ENCODE measurements around the gene ZFHX3.

Gene ZFHX3

DNA sequence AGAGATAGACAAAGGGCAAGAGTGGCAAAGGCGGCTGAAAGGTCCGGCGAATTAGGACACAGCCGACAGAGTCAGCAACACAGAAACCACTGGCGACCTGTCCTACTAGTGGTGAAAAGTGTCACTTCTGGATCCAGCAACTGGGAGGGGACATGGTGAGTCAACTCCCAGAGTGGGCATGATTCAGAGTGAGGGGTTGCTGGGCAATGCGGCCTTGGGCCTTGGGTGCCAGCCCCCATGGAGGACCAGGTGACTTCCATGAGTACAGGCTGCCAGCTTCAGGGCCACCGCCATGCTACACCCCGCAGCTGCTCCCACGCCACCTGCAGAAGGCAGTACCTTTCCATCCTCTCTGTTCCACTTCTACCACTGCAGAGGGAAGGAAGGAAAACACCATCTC lies 110.6 kb downstream of the ZFHX3 start:
- H3K4me3 ChIP-seq (ENCODE audit: low read depth, low read length): no peak overlapping the region
- in situ Hi-C loops (cut with HindIII; ENCODE audit: low sequenced_read_pairs): no loop called here
- no peak for DNase-seq (ENCODE audit: low read depth)
- TF ChIP-seq, protein P1, sequence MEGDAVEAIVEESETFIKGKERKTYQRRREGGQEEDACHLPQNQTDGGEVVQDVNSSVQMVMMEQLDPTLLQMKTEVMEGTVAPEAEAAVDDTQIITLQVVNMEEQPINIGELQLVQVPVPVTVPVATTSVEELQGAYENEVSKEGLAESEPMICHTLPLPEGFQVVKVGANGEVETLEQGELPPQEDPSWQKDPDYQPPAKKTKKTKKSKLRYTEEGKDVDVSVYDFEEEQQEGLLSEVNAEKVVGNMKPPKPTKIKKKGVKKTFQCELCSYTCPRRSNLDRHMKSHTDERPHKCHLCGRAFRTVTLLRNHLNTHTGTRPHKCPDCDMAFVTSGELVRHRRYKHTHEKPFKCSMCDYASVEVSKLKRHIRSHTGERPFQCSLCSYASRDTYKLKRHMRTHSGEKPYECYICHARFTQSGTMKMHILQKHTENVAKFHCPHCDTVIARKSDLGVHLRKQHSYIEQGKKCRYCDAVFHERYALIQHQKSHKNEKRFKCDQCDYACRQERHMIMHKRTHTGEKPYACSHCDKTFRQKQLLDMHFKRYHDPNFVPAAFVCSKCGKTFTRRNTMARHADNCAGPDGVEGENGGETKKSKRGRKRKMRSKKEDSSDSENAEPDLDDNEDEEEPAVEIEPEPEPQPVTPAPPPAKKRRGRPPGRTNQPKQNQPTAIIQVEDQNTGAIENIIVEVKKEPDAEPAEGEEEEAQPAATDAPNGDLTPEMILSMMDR (IDR thresholded peaks at IDR 0.05; ENCODE audit: low read depth, low read length, missing control alignments): no peak

DNA sequence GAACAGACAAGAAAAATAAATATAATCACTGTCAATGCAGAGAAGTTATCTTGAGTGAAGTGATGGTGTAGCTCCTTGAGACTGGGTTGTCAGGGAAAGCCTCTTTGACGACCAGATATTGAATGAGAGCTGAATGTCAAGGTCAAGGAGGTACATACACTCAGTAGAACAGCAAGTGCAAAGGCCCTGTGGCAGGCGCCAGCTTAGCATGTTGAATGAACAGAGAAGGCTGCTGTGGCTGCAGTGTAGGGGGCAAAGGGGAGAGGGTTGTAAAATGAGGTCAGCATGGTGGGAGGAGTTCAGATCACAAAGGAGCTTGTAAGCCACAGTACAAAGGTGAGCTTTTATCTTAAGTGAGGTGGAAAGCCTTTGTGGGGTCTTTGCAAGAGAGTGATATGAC lies 111.5 kb downstream of the ZFHX3 start:
- TF ChIP-seq, protein P1 (IDR thresholded peaks at IDR 0.05; ENCODE audit: low read depth, low read length, missing control alignments): no peak
- in situ Hi-C loops (cut with HindIII; ENCODE audit: low sequenced_read_pairs): no loop called here
- H3K4me3 ChIP-seq (ENCODE audit: low read depth, low read length): no peak overlapping the region

DNA sequence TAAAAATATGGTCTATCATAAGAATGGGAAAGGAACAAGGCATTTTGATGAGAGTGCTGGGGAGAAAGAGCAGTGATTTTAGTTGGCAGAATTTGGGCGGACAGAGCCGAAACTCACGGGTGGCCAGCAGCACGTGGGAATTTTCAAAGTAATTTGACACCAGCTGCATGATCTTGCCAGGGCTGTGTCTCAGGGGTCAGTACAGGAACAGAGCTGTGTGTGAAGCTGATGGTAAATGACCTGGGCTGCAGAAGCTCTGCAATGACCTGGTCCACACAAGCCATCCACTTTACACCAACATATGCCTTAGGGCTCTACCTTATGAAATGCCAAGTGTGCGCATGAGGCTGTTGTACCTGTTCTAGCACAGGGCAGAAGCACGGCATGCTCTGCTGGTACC lies 112.0 kb downstream of the ZFHX3 start:
- no peak overlapping the region for H3K4me3 ChIP-seq (ENCODE audit: low read depth, low read length)
- in situ Hi-C loops (cut with HindIII; ENCODE audit: low sequenced_read_pairs): no loop called here
- no peak for DNase-seq (ENCODE audit: low read depth)
- TF ChIP-seq, protein P1 (IDR thresholded peaks at IDR 0.05; ENCODE audit: low read depth, low read length, missing control alignments): no peak

More for the DNA sequence above, 111.5 kb downstream of the ZFHX3 start:
- no peak for DNase-seq (ENCODE audit: low read depth)

DNA sequence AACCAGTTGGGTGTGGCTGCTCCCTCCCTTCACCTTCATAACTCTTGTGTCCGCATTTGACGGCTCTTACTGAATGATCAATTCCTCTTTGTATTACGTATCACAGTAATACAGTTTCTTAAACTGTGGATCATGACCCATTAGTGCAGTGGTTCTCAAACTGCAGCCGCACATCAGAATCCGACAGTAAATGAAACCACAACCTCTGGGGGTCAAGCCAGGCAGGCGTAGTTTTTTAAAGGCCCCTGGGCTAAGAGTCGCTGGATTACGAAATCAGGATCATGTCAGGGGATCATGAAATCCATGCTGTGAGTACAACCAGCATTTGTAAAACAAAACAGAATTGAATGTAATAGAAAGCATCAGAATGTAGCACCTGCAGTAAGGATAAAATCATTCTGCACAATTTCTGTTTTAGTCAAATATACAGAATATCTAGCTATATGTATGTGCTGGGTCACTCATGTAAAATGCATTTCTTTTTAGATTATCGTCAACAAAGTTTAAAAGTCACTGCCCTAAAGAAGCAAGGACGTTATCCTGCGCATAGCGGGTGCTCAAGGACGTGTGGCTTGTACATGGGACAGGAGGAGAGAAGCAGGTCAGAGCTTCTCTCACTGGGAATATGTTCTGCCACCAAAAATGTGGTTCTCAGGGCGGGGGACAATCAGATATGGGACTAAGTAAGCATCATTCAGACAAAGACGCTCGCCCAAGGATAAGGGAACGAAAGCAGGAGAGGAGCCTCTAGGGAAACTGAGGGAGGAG lies 113.1 kb downstream of the ZFHX3 start:
- DNase-seq (ENCODE audit: low read depth): no peak
- TF ChIP-seq, protein P1 (IDR thresholded peaks at IDR 0.05; ENCODE audit: low read depth, low read length, missing control alignments): no peak
- H3K4me3 ChIP-seq (ENCODE audit: low read depth, low read length): no peak overlapping the region
- in situ Hi-C loops (cut with HindIII; ENCODE audit: low sequenced_read_pairs): loop anchor here (5.0 kb wide), 1 partner anchor 38 kb away; no protein-coding TSS in a partner anchor

DNA sequence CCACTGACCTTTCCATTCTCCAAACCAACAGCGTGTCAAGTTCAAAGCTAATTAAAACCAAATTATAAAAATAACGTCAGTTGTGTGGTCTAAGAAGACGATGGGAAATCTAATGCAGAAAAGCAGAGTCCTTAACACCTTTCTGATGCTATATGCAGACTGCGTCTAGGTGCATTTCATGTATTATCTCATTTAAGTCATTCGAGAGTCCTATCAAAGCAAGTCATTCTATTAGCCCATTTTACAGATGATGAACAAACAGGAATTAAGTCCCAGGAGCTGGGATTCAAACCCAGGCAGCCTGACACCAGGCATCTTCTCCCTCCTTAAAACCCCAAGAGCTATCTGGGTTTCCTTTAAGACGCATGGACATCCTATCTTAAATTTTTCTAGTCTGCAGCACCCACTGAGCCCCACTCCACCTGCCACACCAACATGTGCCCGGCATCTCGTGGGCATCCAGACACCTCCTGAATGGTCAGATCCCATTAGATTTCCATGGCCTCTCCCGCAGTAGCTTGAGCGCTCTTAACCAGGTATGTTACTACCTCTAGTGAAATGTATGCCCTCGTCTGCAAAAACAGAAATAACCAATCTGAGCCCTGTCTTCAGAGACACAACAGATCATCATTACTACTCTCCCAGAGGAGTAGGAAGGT lies 115.1 kb downstream of the ZFHX3 start:
- H3K4me3 ChIP-seq (ENCODE audit: low read depth, low read length): no peak overlapping the region
- in situ Hi-C loops (cut with HindIII; ENCODE audit: low sequenced_read_pairs): loop anchor here (5.0 kb wide), 1 partner anchor 36 kb away; no protein-coding TSS in a partner anchor
- TF ChIP-seq, protein P1 (IDR thresholded peaks at IDR 0.05; ENCODE audit: low read depth, low read length, missing control alignments): no peak
- no peak for DNase-seq (ENCODE audit: low read depth)

DNA sequence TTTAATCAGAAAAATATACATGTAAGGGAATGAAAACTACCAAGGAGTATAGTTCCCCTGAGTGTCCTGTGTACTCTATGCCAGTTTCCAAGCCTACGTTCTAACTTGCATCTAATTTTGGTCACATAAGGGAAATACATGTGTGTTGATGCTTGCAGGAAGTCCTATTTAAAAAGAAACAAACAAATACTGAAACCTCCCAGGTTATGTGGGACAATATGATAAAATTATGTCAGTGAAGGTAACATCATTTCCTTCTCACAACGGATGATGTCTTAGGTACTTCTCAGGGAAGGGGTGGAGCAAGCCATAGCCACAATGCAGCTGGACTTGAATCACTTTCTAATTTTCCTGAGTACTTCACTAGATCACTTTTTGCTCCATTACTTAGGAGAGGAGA lies 115.9 kb downstream of the ZFHX3 start:
- no peak overlapping the region for H3K4me3 ChIP-seq (ENCODE audit: low read depth, low read length)
- TF ChIP-seq, protein P1 (IDR thresholded peaks at IDR 0.05; ENCODE audit: low read depth, low read length, missing control alignments): no peak
- in situ Hi-C loops (cut with HindIII; ENCODE audit: low sequenced_read_pairs): loop anchor here (5.0 kb wide), 1 partner anchor 35 kb away; no protein-coding TSS in a partner anchor
- DNase-seq (ENCODE audit: low read depth): no peak

Measured in astrocyte of the cerebellum (primary cell).